Right ventricle myocardium inferior (tissue), 1 donor: ENCODE results near the gene MARK2. TPM values are rescaled to one million over a fixed set of nuclear protein-coding genes. Genes with fewer than 3 reads are reported as not detected.

Experiments used
- ATAC-seq: fragments of 200-7000 bp; cut with Tn5 transposase; one replicate; pipeline ENCODE4 v1.9.1; 2020; ENCODE audit warnings: mild to moderate bottlenecking, moderate library complexity
- DNase-seq: peaks from one replicate; pipeline ENCODE4 v3.0.0; 2021; ENCODE audit errors: missing footprints
- intact Hi-C: fragments of 100-400 bp; cut with DNase I; formaldehyde crosslinking; loops from one replicate; pipeline ENCODE4 v1.11.0; 2022
- total RNA-seq: library from RNA; stranded (reverse); fragmentation: NEBNext Ultra II Directional; extraction: Animal tissue kit (Norgen Biotek cat#: 25700); gene quantifications from one replicate; pipeline ENCODE4 v1.2.1, GENCODE V29; 2021
- donor health status: DM: no; HTN: yes; CAD: no; lungs with severe emphysema.

Gene MARK2
- total RNA-seq, 1 donor from 2014 or later = 37.4 TPM

- intact Hi-C loops = no loop called here
Measured at GRCh38 chr11:63914896-63915691, 76.2 kb downstream of the MARK2 start.

GRCh38 chr11:63915961-63916836 lies 77.3 kb downstream of the MARK2 start:
- DNase-seq (no peak), ATAC-seq (no peak)
- intact Hi-C loops = no loop called here

More at GRCh38 chr11:63914896-63915691, 76.2 kb downstream of the MARK2 start:
- ATAC-seq = no peak
- no peak for DNase-seq

- intact Hi-C loops = loop anchor here (1.0 kb wide), 2 partner anchors 21 to 79 kb away; no protein-coding TSS in a partner anchor
- DNase-seq (peak; percentile 91), ATAC-seq (peak; percentile 51)
Measured at GRCh38 chr11:63916837-63917691, 78.2 kb downstream of the MARK2 start, which contains the start of gene RCOR2. TSS of gene RCOR2 (minus strand) at chr11:63917164. CDS start at chr11:63916456, 708 bp downstream.

DNA sequence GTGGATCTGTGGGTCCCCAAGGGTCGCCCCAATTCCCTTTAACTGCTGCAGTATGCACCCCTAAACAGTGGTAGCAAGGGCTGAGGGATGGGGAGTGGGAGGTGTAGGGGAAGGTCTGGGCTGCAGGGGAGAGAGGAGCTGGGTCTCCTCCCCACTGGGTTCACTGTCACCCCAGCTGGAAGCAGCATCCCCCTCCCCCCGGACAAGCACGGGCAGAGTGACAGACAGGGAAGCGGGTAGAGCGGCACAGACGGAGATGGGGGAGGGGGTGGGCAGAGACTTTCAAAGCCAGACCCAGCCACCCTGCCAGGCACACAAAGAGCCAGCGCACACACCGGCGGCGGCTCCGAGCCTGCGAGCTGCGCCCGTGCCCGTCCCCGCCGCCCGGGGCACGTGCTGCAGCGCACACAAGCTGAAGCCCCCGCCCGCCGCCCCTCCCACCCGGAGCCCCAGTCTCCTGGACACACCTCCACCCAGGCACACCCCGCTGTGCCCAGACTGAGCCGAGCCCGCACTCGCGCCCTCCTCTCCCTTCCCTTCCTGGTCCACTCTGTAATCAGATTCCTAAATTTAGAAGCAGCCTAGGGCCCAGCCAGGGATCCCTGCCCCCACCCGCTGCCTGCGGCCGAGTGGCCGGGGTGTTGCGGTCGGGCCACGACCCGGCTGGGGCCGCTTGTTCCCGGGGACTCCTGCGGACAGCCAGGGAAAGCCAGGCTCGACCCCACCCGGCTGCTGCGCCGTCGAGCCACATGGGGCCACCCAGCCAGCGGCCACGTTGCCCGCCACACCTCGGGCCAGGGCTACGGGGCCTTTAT lies 79.0 kb downstream of the MARK2 start:
- ATAC-seq (peak; percentile 58), DNase-seq (no peak)
- intact Hi-C loops = loop anchor here (1.0 kb wide), 2 partner anchors 20 to 80 kb away; no protein-coding TSS in a partner anchor

- intact Hi-C loops = no loop called here
- ATAC-seq = no peak
- no peak for DNase-seq
Measured at GRCh38 chr11:63918507-63919191, 79.7 kb downstream of the MARK2 start.

- DNase-seq = peak; percentile 82
- intact Hi-C loops = loop anchor here (1.0 kb wide), 1 partner anchor 45 kb away; no protein-coding TSS in a partner anchor
- ATAC-seq = peak; percentile 50
Measured at GRCh38 chr11:63919267-63920125, 80.6 kb downstream of the MARK2 start.

GRCh38 chr11:63920126-63920938 lies 81.4 kb downstream of the MARK2 start:
- intact Hi-C loops = loop anchor here (1.0 kb wide), 1 partner anchor 46 kb away; no protein-coding TSS in a partner anchor
- DNase-seq = peak; percentile 92
- peak; percentile 78 for ATAC-seq

DNA sequence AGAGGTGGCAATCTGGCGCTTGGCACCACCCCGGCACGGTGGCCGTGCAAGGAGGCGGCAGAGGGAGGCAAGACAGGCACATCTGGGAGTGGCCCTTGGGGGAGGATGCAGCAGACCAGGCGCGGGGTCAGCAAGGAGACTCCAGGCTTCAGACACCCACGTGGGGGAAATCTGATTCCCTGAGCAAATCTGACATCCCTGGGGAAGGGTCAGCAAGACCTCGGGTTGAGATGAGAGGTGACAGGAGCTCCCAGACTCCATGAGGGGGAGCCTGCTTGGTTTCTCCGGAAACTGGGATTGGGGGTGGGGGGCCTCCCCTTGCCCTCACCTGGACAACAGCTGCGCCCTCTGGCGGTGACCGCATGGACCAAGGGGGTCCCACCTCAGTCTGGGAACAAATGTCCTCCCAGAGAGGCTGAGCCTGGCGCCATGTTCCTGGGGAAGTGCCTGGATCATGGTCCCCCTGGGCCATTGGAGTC lies 82.1 kb downstream of the MARK2 start:
- intact Hi-C loops = loop anchor here (1.0 kb wide), 1 partner anchor 47 kb away; no protein-coding TSS in a partner anchor
- ATAC-seq = no peak
- no peak for DNase-seq

DNA sequence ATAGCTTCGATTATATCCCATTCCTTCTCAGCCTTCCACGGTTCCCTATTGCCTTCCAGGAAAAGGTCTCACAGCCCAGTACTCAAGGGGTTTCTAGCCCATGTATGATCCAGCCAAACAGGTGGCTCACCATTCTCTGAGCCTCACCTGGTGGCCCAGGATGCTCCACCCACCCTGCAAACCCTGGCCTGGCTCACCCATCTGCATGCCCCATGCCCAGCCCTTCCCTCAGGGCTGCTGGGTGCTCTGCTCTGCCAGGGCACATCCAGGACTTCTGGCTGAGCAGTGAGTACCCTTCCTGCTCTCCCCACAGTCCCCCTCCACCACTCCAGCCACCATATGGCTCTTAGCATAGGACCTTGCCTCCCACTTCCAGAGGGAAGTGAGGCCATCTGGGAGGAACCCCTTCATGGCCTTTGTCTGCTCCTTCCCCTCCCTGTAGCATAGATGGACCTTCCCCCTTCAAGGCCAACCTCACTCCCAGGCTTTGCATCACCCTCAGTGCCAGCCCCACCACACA lies 83.8 kb downstream of the MARK2 start:
- intact Hi-C loops = no loop called here
- DNase-seq (no peak), ATAC-seq (no peak)

- ATAC-seq (no peak), DNase-seq (no peak)
- intact Hi-C loops = no loop called here
Measured at GRCh38 chr11:63923319-63923718, 84.4 kb downstream of the MARK2 start.

- no peak for DNase-seq
- intact Hi-C loops = no loop called here
Measured at GRCh38 chr11:63929616-63930015, 90.7 kb downstream of the MARK2 start.

DNA sequence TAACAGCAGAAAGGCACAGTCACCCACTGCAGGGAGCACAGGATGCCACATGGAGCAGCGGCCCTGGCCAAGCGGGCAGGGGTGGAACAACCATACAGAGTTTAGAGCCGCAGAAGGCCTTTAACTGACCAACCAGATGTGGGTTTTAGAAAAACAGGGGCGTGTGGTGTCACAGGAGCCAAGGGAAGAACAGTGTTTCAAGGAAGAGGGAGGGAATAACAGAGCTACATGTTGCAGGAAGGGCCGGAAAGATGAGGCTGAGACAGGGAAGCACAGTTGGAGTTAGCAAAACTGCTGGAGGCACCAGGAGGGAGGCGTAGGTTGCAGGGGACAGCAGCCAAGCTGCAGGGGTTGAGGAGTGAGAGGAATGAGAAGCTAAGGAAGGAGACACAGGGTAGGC lies 92.1 kb downstream of the MARK2 start:
- intact Hi-C loops = no loop called here
- DNase-seq = no peak
- no peak for ATAC-seq

More at GRCh38 chr11:63929616-63930015, 90.7 kb downstream of the MARK2 start:
- no peak for ATAC-seq

DNA sequence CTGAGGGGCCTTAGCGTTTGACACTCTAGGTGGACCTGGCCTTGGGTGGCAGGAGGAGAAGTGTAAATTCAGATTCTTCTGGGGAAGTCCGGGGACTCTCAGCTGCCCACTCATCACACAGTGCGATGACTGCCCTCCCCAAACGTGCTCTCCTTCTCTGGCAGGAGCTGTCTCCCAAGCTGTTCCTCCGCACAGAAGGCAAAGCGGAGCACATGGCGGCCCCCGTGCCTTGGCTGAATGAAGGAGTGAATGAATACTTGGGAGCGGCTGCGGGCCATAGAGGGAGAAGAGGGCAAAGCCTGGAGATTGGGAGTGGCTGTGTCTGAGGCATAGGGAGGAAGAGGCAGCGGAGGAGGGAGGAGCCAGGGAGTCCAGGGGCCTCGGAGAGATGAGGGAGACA lies 93.0 kb downstream of the MARK2 start:
- intact Hi-C loops = no loop called here
- ATAC-seq = no peak

DNA sequence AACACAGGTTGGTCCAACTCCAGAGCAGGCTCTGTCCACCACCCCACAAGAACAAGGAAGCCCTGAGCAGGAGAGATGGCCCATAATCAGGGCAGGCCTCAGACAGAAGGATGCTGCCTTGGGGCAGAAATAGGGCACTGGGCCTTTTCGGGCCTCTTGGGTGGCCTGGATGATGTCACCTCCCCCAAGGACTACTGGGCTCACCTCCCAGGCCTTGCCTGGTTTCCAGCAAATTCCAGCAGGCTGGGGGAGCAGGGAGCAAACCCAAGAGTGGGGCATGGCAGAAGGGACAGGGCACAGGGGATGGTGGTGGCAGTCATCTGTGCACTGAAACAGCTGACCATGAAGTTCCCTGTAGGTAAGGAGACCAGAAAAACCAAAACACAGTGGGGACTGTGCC lies 94.5 kb downstream of the MARK2 start:
- intact Hi-C loops = no loop called here
- DNase-seq = no peak
- ATAC-seq = no peak

More for the DNA sequence above, 93.0 kb downstream of the MARK2 start:
- no peak for DNase-seq
